ENCODE measurements around the gene ATRIP. TPM values are rescaled to one million over a fixed set of nuclear protein-coding genes. Genes with fewer than 3 reads are reported as not detected.

ATRIP gene
- total RNA-seq, 2 donors from 2014 or later, result 3.2 to 8.6 TPM

DNA sequence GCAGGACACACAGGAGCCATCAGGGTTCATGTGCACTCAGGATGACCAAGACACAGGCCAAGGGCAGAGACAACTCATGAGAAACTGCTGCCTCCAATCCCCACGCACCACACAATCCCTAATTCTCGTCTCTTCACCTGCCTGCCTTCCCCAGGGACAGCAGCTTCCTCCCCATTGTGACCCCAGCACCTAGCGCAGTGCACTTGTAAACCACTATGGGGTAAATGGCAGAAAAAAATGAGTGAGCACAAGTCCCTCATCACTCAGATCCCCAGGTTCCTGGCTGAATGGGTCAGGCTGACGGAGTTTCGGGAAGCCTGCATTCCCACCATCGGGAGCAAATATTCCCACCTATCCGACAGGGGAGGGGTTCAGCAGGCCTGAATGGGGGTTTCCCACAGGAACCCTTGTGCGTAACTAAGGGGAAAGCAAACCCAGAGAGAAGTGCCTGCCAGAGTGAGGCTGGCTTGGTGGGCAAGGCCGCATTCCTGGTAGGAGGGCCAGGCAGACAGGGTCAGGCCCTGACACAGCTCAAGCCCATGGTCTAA, 35.4 kb upstream of the ATRIP start:
- DNase-seq, result no peak
- TF ChIP-seq, protein P1, sequence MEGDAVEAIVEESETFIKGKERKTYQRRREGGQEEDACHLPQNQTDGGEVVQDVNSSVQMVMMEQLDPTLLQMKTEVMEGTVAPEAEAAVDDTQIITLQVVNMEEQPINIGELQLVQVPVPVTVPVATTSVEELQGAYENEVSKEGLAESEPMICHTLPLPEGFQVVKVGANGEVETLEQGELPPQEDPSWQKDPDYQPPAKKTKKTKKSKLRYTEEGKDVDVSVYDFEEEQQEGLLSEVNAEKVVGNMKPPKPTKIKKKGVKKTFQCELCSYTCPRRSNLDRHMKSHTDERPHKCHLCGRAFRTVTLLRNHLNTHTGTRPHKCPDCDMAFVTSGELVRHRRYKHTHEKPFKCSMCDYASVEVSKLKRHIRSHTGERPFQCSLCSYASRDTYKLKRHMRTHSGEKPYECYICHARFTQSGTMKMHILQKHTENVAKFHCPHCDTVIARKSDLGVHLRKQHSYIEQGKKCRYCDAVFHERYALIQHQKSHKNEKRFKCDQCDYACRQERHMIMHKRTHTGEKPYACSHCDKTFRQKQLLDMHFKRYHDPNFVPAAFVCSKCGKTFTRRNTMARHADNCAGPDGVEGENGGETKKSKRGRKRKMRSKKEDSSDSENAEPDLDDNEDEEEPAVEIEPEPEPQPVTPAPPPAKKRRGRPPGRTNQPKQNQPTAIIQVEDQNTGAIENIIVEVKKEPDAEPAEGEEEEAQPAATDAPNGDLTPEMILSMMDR (IDR thresholded peaks at IDR 0.05), result no peak
- Histone ChIP-seq H3K27ac (no peak overlapping the region), H3K27me3 (no peaks in the 10 kb centered on the region), H3K9me3 (no peaks in the 10 kb centered on the region), H3K4me1 (no peaks in the 10 kb centered on the region), H3K36me3 (peaks cover 14% of the 10 kb centered on the region), H3K4me3 (no peak overlapping the region), H3K9ac (ENCODE audit: low read depth in 2 of 2, low read length in 2 of 2) (no peak overlapping the region)
- intact Hi-C loops (cut with DNase I), result no loop called here

DNA sequence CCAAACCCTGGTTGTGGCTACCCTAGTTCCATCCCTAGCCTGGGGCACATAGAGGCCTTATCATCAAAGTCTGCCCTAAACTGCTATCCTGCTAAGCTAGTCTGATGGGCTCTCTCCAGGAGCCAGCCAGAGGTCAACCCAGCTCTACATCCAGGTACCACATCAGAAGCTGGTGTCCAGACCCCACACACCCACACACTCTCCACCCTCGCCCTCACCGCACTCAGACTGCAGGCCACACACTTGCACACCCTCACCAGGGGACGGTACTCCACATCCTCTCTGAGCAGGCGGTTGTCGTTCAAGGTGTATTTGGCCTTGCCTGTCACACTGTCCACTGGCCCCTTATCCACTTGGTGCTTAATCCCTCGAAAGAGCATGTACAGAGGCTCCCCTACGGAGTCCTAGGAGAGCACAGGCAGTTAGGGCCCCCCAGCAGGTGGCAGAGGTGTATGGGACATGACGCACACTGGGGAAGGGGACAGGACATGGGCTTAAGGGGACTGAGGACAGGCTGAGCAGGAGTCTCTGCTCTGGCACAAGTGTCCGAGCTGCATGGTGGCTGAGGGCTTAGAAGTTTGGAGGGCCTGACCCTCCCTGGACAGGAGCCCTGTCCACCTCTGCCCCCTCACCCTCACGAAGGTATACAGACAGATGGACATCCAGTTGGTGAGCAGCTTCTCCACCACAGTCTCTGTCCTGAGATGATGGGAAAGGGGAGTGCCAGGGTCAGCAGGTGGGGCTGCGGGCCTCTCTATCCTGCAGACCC, 34.7 kb upstream of the ATRIP start:
- Histone ChIP-seq H3K27me3 (no peaks in the 10 kb centered on the region), H3K9me3 (no peaks in the 10 kb centered on the region), H3K4me3 (no peak overlapping the region), H3K9ac (ENCODE audit: low read depth in 2 of 2, low read length in 2 of 2) (no peak overlapping the region), H3K27ac (no peak overlapping the region), H3K4me1 (no peaks in the 10 kb centered on the region), H3K36me3 (peaks cover 14% of the 10 kb centered on the region)
- no peak for DNase-seq
- intact Hi-C loops (cut with DNase I), result no loop called here
- TF ChIP-seq, protein P1 (IDR thresholded peaks at IDR 0.05), result no peak

DNA sequence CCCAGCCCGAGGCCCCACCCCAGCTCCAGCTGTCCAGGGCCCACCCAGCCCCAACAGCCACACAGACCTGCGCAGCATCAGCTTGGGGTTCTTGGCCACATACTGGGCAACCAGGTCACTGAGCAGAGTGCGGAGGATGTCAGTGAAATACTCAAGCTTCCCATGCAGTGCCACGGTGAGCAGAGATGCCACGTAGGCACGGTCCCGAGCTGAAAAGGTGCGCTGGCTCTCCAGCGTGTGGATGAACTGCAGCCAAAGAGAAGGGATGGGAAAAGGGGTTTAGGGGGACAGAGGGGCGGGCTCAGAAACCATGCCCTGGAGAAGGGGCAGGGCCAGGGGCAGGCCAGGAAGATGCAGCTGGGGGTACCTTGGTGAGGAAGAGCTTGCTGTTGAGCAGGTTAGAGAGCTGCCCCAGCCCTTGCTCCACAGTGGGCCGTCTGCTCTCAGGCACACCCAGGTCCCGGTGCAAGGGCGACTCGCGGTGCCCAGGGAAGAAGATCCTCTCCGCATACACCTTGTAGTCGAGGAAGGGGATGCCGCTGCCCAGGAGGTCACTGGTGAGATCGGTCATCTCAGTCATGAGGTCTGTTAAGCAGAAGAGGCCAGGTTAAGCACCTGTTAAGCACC, 34.0 kb upstream of the ATRIP start:
- H3K9ac ChIP-seq (ENCODE audit: low read depth in 2 of 2, low read length in 2 of 2), result no peak overlapping the region
- no peak for DNase-seq
- intact Hi-C loops (cut with DNase I), result no loop called here

DNA sequence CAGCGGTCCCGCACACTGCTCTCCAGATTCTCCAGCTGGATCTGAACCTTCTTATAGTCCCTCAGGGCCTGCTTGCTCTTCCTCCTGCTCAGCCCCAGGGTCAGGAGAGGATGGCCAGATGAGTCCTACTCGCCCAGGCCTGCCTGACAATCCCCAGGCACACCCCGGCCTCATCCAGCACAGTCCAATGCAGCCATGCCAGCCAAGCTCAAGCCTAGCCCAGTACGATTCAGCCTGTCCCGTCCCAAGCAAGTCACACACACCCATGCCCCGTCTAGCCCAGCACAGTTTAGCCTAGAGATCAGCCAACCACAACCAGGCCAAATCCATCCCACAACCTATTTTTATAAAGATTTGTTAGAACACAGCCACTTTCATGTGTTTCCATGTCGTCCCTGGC, 33.5 kb upstream of the ATRIP start:
- intact Hi-C loops (cut with DNase I), result no loop called here
- no peaks in the 10 kb centered on the region for H3K9me3 ChIP-seq
- H3K9ac ChIP-seq (ENCODE audit: low read depth in 2 of 2, low read length in 2 of 2), result no peak overlapping the region
- H3K27ac ChIP-seq, result no peak overlapping the region
- no peaks in the 10 kb centered on the region for H3K27me3 ChIP-seq
- H3K36me3 ChIP-seq, result peaks cover 14% of the 10 kb centered on the region
- no peak overlapping the region for H3K4me3 ChIP-seq
- H3K4me1 ChIP-seq, result no peaks in the 10 kb centered on the region
- TF ChIP-seq, protein P1 (IDR thresholded peaks at IDR 0.05), result no peak
- no peak for DNase-seq

More for the DNA sequence above, 34.0 kb upstream of the ATRIP start:
- Histone ChIP-seq H3K27me3 (no peaks in the 10 kb centered on the region), H3K9me3 (no peaks in the 10 kb centered on the region), H3K4me1 (no peaks in the 10 kb centered on the region), H3K36me3 (peaks cover 14% of the 10 kb centered on the region), H3K27ac (no peak overlapping the region), H3K4me3 (no peak overlapping the region)
- TF ChIP-seq, protein P1 (IDR thresholded peaks at IDR 0.05), result no peak

DNA sequence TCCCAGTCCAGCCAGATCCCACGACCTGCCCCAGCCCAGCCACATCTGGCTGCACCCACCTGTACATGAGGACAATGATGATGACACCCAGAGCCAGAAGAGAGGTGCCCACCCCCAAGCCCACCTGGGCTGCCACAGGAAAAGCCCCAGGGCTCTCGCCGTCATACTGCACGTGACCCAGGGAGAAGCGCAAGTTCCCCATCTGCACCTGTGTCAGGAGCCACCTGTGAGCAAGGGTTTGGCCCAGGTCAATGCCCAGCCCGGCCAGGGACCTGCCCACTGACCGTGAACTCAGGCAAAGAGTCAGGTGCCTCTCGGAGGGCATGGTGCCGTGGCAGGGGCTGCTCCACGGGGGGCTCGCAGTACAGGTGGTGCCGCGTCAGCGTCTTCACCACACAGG, 32.9 kb upstream of the ATRIP start:
- Histone ChIP-seq H3K9ac (ENCODE audit: low read depth in 2 of 2, low read length in 2 of 2) (no peak overlapping the region), H3K4me3 (no peak overlapping the region), H3K4me1 (no peaks in the 10 kb centered on the region), H3K36me3 (peaks cover 14% of the 10 kb centered on the region), H3K27me3 (no peaks in the 10 kb centered on the region), H3K27ac (no peak overlapping the region), H3K9me3 (no peaks in the 10 kb centered on the region)
- intact Hi-C loops (cut with DNase I), result no loop called here
- TF ChIP-seq, protein P1 (IDR thresholded peaks at IDR 0.05), result no peak
- DNase-seq, result no peak

All from colonic mucosa (tissue), 4 donors.